Body of pancreas (tissue), 4 donors: Measurements from ENCODE around the gene RCAN3. TPM values are rescaled to one million over a fixed set of nuclear protein-coding genes. Genes with fewer than 3 reads are reported as not detected.
"Not testable (repeated sequence)": the region's sequence is repeated elsewhere in the genome, so short reads cannot be mapped to it uniquely, and the experiment has no call there.

Experiments used
- ATAC-seq: fragments of 150-250 bp; one replicate; pipeline ENCODE4 v1.9.1; 2016
- DNase-seq, 4 donors: peaks; one replicate each; pipeline ENCODE4 v3.0.0-alpha.2; 2019
- H3K27ac ChIP-seq, 4 donors: fragments of 200-600 bp; sonication (generic); 1 replicate in 3 of 4; 2 replicates in 1 of 4; pipeline versions ENCODE4 v1.5.1 to v1.6.1; 2016 to 2019; ENCODE audit warnings: mild to moderate bottlenecking in 1 of 4, mixed read lengths in 1 of 4, moderate library complexity in 1 of 4
- H3K27me3 ChIP-seq, 2 donors: fragments of 200-600 bp; sonication (generic); one replicate each; pipeline ENCODE4 v1.6.0; 2016; ENCODE audit warnings: mild to moderate bottlenecking in 1 of 2
- H3K36me3 ChIP-seq, 2 donors: fragments of 200-600 bp; sonication (generic); replicated peaks in 1 of 2; 2 replicates each; pipeline ENCODE4 v1.5.1; 2016; ENCODE audit warnings: low read depth in 2 of 2; ENCODE audit not compliant: insufficient read depth in 1 of 2
- H3K4me1 ChIP-seq: fragments of 200-600 bp; sonication (generic); one replicate; pipeline ENCODE4 v1.6.0; 2016
- H3K4me3 ChIP-seq, 2 donors: fragments of 200-600 bp; sonication (generic); 1 replicate in 1 of 2; 2 replicates in 1 of 2; pipeline ENCODE4 v1.5.1; 2016 to 2019
- H3K9me3 ChIP-seq, 3 donors: fragments of 200-600 bp; sonication (generic); 1 replicate in 2 of 3; 2 replicates in 1 of 3; pipeline ENCODE4 v1.5.1; 2016
- CTCF ChIP-seq, 7 experiments: fragments of 450-650 bp in 4 of 7; fragments of 200-600 bp in 3 of 7; sonication (generic) in 3 of 7; IDR thresholded peaks; one replicate each; pipeline ENCODE4 v1.5.1; 2016 to 2019; ENCODE audit warnings: antibody characterized with exemption in 7 of 7
- POLR2A ChIP-seq, 3 donors: fragments of 450-650 bp; IDR thresholded peaks; one replicate each; pipeline ENCODE4 v1.6.1; 2016; ENCODE audit warnings: antibody characterized with exemption in 3 of 3, mild to moderate bottlenecking in 2 of 3
- WGBS, 2 donors: methylation state at CpG; one replicate each; pipeline ENCODE4 v1.1.5; 2017; 5-methylcytosine and 5-hydroxymethylcytosine counted together
- intact Hi-C: fragments of 100-400 bp; cut with DNase I; formaldehyde crosslinking; loops from one replicate; pipeline ENCODE4 v1.15.1; 2023
- total RNA-seq, 2 donors: library from RNA; depleted of rRNA; stranded (reverse); fragments of >200 nt; gene quantifications; one replicate each; pipeline ENCODE4 v1.1.0, GENCODE V29; 2016

The RCAN3 gene
- total RNA-seq, 2 donors from 2014 or later, result 14.0 to 32.3 TPM

GRCh38 chr1:24545662-24546061 lies 43.0 kb downstream of the RCAN3 start:
- Histone ChIP-seq H3K27me3 (no peaks in the 10 kb centered on the region), H3K27ac (peak overlapping the region in 1 of 4 donors; percentile 46), H3K4me1 (peaks cover 14% of the 10 kb centered on the region), H3K4me3 (no peak overlapping the region), H3K9me3 (no peaks in the 10 kb centered on the region), H3K36me3 (no peaks in the 10 kb centered on the region)
- intact Hi-C loops, result no loop called here
- TF ChIP-seq CTCF (IDR thresholded peaks at IDR 0.05) (no peak), POLR2A (IDR thresholded peaks at IDR 0.05) (no peak)
- 48 to 67% methylated on average over 1 of the region's 1 CpG for WGBS, 2 donors
- ATAC-seq (no peak), DNase-seq (no peak)

- TF ChIP-seq POLR2A (IDR thresholded peaks at IDR 0.05), result no peak
- TF ChIP-seq CTCF (IDR thresholded peaks at IDR 0.05), result no peak
- Histone ChIP-seq H3K27me3 (no peaks in the 10 kb centered on the region), H3K4me3 (no peak overlapping the region), H3K27ac (no peak overlapping the region), H3K4me1 (peaks cover 10% of the 10 kb centered on the region), H3K9me3 (no peaks in the 10 kb centered on the region), H3K36me3 (no peaks in the 10 kb centered on the region)
- WGBS, 2 donors, result 80 to 87% methylated on average over 5 of the region's 5 CpGs
- intact Hi-C loops, result no loop called here
- DNase-seq, result no peak
- no peak for ATAC-seq
Measured at GRCh38 chr1:24547195-24547594, 44.6 kb downstream of the RCAN3 start.

- DNase-seq (no peak), ATAC-seq (no peak)
- Histone ChIP-seq H3K27me3 (no peaks in the 10 kb centered on the region), H3K4me1 (peaks cover 12% of the 10 kb centered on the region), H3K36me3 (no peaks in the 10 kb centered on the region), H3K9me3 (no peaks in the 10 kb centered on the region), H3K4me3 (no peak overlapping the region), H3K27ac (no peak overlapping the region)
- WGBS, 2 donors, result 74 to 88% methylated on average over 3 of the region's 3 CpGs
- intact Hi-C loops, result no loop called here
- TF ChIP-seq POLR2A (IDR thresholded peaks at IDR 0.05) (no peak), CTCF (IDR thresholded peaks at IDR 0.05) (no peak)
Measured at GRCh38 chr1:24548070-24548469, 45.4 kb downstream of the RCAN3 start.

GRCh38 chr1:24549210-24549609 lies 46.6 kb downstream of the RCAN3 start:
- intact Hi-C loops, H3K27me3 ChIP-seq, ATAC-seq, H3K36me3 ChIP-seq, H3K27ac ChIP-seq, DNase-seq, H3K9me3 ChIP-seq, H3K4me3 ChIP-seq: not testable (repeated sequence)
- H3K4me1 ChIP-seq, result peaks cover 12% of the 10 kb centered on the region
- 68% methylated on average over 5 of the region's 5 CpGs for WGBS, 2 donors

- peak in 3 of 4 donors; percentile 35 to 66 (median 62) for DNase-seq
- WGBS, 2 donors, result 42 to 45% methylated on average over 13 of the region's 13 CpGs
- ATAC-seq, result no peak
Measured at GRCh38 chr1:24551290-24551959, 48.8 kb downstream of the RCAN3 start.

More at GRCh38 chr1:24551290-24551959, 48.8 kb downstream of the RCAN3 start:
- H3K4me3 ChIP-seq, result no peak overlapping the region
- peaks cover 25% of the 10 kb centered on the region for H3K4me1 ChIP-seq
- H3K27me3 ChIP-seq, result no peaks in the 10 kb centered on the region
- TF ChIP-seq POLR2A (IDR thresholded peaks at IDR 0.05) (no peak), CTCF (IDR thresholded peaks at IDR 0.05) (peak in 2 of 7 experiments; percentile 2 to 9)
- H3K36me3 ChIP-seq, result no peaks in the 10 kb centered on the region
- H3K27ac ChIP-seq, result peak overlapping the region in 3 of 4 donors; percentile 44 to 71 (median 58)
- H3K9me3 ChIP-seq, result no peaks in the 10 kb centered on the region
- intact Hi-C loops, result loop anchor here (10.0 kb wide), 1 partner anchor 83 kb away; no protein-coding TSS in a partner anchor
